Mucosa of gallbladder (tissue), 1 donor: ENCODE results near the gene SLC23A3. TPM values are rescaled to one million over a fixed set of nuclear protein-coding genes. Genes with fewer than 3 reads are reported as not detected.

ENCODE experiments used
- DNase-seq: peaks from one replicate; pipeline ENCODE4 v3.0.0-alpha.2; 2020; ENCODE audit warnings: low spot score
- total RNA-seq: library from RNA; stranded (reverse); gene quantifications from one replicate; pipeline ENCODE4 v1.2.1, GENCODE V29; 2021
- donor health status: DM: no; HTN: no; CAD: no.

Gene SLC23A3, protein sequence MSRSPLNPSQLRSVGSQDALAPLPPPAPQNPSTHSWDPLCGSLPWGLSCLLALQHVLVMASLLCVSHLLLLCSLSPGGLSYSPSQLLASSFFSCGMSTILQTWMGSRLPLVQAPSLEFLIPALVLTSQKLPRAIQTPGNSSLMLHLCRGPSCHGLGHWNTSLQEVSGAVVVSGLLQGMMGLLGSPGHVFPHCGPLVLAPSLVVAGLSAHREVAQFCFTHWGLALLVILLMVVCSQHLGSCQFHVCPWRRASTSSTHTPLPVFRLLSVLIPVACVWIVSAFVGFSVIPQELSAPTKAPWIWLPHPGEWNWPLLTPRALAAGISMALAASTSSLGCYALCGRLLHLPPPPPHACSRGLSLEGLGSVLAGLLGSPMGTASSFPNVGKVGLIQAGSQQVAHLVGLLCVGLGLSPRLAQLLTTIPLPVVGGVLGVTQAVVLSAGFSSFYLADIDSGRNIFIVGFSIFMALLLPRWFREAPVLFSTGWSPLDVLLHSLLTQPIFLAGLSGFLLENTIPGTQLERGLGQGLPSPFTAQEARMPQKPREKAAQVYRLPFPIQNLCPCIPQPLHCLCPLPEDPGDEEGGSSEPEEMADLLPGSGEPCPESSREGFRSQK
- 4.7 TPM for total RNA-seq

DNA sequence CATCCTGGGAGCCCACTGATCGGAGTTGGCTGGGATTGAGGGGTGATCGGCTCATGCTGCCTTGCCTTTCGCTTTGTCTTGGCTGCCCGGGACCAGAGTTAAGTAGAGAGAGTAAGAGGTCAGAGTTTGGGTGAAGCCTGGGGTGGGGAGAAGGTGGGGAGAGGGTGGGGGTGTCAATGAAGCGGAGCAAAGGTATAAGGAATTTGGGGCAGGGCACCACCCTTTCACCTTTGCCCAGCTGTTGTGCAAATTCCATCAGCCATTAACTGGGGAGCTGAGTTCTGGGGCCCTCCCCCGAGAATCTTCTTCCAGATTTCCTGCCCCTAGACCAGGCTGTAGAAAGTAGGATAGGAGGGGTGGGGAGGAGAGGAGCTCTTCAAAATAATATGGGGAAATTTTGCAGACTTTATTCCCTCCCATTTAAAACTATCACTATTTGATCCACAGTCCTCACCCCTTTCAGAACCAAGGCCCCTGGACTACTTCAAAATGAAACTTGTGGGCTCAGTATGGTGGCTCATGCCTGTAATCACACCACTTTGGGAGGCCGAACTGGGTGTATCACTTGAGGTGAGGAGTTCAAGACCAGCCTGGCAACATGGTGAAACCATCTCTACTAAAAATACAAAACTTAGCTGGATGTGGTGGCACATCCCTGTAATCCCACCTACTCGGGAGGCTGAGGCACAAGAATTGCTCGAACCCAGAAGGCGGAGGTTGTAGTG is at the start of gene SLC23A3:
Gene SLC23A3 (minus strand): TSS at position 100 of the 725 bp plus-strand sequence. CDS start 45 bp downstream, at position 55.
- peak; percentile 6 for DNase-seq

DNA sequence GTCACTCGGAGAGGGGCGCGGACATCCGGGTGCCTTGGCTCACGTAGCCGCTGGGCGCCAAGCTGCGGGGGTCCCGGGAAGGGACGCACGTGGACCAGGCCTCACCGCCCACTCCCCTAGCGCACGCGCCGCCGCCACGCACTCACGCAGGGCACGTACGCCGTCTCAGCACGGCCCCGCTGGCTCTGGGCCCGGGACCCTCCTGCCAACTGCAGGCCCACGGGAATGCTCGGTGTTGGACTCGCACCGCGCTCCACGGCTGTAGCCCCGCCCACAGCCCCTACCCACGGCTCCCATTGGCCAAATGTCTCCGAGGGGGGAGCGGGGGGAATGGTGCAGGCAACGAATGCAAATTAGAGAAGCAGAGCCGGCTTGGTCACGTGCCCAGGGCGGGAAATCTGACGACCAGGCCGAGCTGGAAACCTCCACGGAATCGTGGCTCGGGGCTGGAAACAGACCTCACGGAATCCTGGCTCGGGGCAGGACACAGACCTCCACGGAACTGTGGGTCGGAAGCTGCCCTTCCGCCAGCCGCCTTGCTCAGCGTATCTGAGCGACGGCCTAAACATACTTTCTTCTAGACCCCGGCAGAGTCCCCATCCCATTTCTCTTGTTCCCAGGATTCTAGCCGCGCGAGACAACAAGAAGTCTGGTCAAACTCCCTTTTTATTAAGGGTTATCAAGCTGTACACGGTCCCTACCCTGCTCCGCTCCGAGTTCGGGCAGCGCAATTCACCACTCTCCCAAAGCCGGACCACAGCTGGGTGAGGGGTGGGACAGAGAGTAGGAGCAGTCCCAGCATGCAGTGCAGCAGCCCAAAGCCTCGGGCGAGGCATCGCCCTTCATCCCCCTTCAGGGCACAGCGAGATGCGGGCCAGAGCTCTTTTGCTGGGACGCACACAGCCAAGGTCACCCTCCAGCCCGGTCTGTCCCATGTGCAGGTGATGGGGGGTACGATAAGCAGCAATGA is 49.2 kb upstream of the SLC23A3 start, which contains the start of gene ABCB6:
Gene ABCB6 (minus strand): TSS at position 227 of the 970 bp plus-strand sequence. CDS start 285 bp downstream, outside the sequence.
- peak; percentile 96 for DNase-seq

- DNase-seq: peak; percentile 50
Observed at GRCh38 chr2:219218217-219218731, 48.4 kb upstream of the SLC23A3 start.

DNA sequence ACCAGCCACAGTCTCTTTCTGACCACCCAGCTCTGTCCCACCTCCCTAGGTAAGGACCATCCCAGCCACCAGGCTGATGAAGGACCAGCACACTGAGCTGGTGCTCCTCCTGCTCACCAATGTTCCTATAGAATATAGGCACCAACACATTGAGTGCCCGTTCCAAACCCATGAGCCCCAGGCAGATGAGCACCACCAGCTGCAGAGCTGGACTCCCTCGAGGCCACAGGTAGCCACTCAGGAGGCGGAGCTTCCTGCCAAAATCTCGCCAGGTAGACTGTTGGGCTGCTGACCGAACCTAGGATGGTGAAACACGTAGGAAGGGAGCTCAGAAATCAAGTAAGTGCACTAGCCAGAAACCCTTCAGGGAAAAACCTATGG is 46.7 kb upstream of the SLC23A3 start:
- DNase-seq: no peak

GRCh38 chr2:219215871-219216534 is 46.2 kb upstream of the SLC23A3 start:
- DNase-seq: peak; percentile 53

DNA sequence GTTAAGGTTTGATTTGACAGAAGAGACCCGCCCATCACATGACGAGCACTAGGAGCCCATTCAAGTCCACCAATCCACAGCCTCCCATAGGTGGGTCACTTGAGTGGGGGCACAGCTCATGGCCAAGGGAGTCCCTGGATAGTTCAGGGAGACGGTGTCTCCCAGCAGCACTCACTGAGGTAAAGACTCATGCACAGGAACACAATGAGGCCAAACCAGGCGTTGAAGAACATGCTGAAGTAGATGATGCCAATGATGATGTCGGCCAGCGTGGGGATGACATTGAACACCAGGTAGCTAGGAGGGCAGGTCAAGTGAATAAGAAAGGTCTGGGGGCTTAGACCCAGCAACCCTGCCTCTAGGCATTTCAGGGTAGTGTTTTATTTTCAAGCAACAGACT is 45.0 kb upstream of the SLC23A3 start:
- DNase-seq: no peak

DNA sequence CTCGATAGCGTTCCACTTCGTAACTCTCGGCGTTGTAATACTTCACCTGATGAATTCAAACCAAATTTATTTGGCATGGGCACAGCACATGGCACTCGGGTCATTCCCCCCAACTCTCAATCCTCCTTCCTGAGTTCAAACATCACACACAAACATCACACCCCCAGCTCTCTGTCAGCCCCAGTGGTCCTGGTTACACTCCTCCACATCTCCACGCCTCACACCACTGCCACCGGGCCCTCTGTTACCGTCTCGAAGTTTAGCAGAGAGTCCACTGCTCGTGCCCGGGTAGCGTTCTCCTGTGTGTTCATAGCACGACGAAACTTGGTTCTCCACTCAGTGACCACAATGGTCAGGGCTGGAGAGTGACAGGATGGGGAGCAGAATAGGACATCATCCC is 44.3 kb upstream of the SLC23A3 start:
- DNase-seq: no peak

DNA sequence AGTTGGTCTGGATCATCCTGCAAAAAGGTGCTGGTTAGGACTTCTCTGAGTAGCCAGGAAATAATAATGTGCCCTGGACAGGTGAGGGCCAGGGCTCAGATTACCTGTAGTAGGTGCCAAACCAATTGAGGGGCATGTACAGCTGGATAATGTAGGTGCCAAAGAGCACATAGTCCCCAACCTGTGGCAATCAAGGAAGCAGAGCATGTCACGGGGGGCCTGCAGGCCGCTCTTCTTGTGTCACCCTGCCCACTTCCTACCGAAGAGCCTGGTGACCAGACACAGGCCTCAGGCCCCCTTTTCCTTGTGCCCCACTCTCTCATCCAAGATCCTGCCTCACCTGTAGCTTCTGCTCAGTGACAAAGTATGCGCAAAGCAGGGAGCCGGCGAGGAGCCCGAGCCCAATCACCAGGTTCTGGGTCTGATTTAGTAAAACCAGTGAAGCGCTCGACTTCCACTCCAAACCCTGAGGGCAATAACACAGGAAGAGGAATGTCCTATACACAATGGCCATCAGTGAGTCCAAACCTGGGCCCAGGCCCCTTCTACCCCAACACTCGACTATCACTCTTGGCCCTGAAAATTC is 43.8 kb upstream of the SLC23A3 start:
- no peak for DNase-seq

- DNase-seq: no peak
Observed at GRCh38 chr2:219213026-219213415, 43.2 kb upstream of the SLC23A3 start.

- no peak for DNase-seq
Observed at GRCh38 chr2:219210886-219211362, 41.1 kb upstream of the SLC23A3 start.

GRCh38 chr2:219210196-219210885 is 40.5 kb upstream of the SLC23A3 start:
- no peak for DNase-seq

DNA sequence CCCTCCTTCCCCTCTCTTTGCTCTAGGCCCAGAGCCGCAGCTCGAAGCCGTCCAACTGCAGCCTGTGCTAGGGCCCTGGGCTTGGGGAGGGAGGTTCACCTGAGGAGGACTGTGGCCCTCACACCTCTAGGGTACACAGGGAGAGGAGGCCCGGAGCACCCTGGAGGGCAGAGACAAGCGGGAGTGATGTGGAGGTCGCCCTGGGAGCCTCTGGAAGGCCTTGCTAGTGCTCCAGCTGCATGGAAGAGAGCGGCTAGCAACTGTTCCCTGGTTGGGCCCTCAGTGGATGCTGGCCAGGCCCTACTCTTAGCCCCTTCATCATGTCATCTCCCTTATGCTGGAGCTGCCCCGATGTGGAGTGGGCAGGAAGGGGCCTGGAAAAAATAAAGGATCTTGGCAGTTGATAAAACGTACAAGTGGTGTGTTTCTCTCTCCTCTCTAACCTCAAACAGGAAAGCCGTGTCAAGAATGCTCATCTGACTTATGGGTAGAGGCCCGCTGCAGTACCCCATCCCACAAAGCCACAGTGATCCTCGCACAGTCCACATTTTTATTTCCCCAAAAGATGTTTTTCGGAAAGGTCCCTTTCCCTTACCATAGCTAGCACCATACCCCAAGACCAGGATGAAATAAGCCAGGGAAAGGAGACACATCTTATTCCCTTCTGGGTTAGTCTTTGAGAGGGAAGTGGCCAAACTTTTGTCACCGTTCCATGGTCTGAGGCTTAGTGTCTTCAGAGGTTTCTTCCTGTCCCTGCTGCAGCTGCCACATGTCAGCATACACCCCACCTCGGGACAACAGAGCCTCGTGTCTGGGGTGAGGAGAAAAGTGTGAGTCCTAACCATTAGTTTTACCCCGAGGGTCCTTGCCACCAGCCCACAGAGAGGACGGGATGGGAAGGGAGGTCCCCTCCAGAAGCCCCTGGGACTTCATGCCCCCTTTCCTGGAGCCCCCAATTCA is 39.7 kb upstream of the SLC23A3 start:
- no peak for DNase-seq

- no peak for DNase-seq
Observed at GRCh38 chr2:219207884-219208740, 38.3 kb upstream of the SLC23A3 start.

- DNase-seq: no peak
Observed at GRCh38 chr2:219207134-219207883, 37.5 kb upstream of the SLC23A3 start.

- peak; percentile 95 for DNase-seq
Observed at GRCh38 chr2:219206328-219207133, 36.7 kb upstream of the SLC23A3 start, which contains the start of gene ZFAND2B. Gene ZFAND2B (plus strand): TSS chr2:219206782. CDS start chr2:219206988, 206 bp downstream.

- no peak for DNase-seq
Observed at GRCh38 chr2:219205981-219206327, 36.1 kb upstream of the SLC23A3 start.
